Esophagus muscularis mucosa (tissue), 3 donors: ENCODE measurements around the gene RNU7-1.

ENCODE experiments used
- CTCF ChIP-seq, 3 experiments: fragments of 200-600 bp in 2 of 3; fragments of 450-650 bp in 1 of 3; sonication (generic) in 2 of 3; IDR thresholded peaks; one replicate each; pipeline ENCODE4 v1.5.1; 2017 to 2019; ENCODE audit warnings: antibody characterized with exemption in 3 of 3, mild to moderate bottlenecking in 2 of 3, moderate library complexity in 1 of 3
- POLR2A ChIP-seq: fragments of 450-650 bp; IDR thresholded peaks from one replicate; pipeline ENCODE4 v1.6.1; 2017; ENCODE audit warnings: antibody characterized with exemption, moderate library complexity, mild to moderate bottlenecking, low read depth
- POLR2AphosphoS5 ChIP-seq, 2 donors: sonication (generic); formaldehyde crosslinking; IDR thresholded peaks; one replicate each; pipeline ENCODE4 v1.6.1; 2017; ENCODE audit warnings: antibody characterized with exemption in 2 of 2

- TF ChIP-seq CTCF (IDR thresholded peaks at IDR 0.05) (no peak), POLR2A (no peak), POLR2AphosphoS5 (IDR thresholded peaks at IDR 0.05) (no peak)
Measured at GRCh38 chr12:6979453-6979852, 35.8 kb downstream of the RNU7-1 start.
